Activated T-helper 1 cell treated with Interleukin-2 at 50 U/mL for 16 hours (primary cell): ENCODE results near the gene LEP.
"Not testable (repeated sequence)": the region's sequence is repeated elsewhere in the genome, so short reads cannot be mapped to it uniquely, and the experiment has no call there.

Experiments used
- DNase-seq: peaks from one replicate; pipeline ENCODE4 v3.0.0-alpha.2; 2020; ENCODE audit warnings: low read depth

The LEP gene

DNA sequence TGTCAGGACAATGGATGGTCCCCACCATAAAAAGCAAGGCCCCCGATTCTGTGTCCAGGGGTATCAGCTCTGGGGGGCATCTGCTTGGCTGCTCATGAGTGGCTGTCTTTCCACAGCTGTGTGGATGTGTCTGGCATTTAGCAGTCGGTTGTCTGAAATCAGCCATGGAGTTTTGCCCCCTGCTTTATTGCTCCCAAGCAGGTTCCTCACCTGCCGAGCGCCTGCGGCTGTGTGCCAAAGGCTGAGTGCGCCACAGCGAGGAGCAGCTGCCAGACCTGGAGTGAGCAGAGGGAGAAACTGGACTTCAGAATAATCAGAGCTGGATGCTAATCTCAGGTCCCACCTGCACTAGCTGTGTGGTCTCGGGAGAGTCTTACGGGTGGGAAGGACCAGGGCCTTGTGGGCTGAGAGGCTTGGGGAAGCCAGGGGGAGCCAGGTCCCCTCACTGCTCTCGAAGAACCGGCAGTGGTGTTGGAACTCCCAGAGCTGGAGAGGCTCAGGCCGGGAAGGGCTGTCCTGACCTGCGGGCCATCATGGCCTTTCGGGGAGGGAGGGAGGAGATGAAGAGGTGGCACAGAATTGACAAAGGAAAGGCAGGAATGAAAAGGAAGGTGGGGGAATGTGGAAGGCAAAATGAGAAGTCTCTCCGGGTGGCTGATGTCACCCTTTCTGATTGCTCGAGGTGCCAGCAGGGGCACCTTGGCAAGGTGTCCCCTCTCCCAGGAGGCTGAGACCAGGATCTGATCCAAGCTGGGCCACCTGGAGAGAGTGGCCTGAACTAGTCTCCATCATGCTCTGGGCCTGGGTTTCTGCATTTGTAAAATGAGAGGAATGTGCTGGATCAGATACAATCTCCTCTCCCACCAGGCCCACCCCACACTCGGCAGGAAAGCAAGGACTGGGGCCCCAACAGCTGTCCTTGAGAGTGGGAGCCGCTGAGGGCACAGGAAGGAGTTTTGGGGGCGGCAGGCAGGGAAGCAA, 30.2 kb upstream of the LEP start:
- no peak for DNase-seq

DNA sequence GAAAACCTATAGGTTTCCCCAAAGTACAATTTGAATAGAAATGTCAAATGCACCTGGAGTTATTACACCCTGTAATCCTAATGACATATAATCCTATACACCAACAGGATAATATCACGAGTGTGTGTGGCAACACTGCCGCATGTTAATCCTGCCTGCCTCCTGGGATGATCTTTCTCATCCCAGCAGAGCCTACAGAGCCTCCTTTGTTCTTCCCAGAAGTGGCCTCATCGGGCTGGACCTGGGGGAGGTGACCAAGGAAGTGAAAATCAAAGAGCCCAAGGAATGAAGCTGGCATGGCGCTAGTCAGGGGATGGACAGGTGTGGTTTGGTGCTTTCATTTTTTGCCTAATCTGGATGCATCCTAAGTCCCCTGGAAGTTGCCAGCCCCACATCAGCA, 29.5 kb upstream of the LEP start:
- DNase-seq: no peak

DNA sequence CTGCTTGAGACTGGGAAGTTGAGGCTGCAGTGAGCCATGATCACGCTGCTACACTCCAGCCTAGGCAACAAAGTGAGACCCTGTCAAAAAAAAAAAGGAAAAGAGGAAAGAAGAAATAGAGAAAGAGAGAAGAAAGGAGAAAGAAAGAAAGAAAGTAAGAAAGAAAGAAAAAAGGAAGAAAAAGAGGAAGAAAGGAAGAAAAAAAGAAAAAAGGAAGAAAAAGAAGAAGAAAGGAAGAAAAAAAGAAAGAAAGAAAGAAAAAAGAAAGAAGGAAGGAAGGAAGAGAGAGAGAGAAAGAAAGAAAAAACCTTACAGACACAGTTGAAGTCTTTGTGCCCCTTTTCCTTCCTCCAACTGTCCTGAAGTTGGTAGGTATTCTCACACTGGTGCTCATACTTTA, 26.6 kb upstream of the LEP start:
- DNase-seq: no peak

DNA sequence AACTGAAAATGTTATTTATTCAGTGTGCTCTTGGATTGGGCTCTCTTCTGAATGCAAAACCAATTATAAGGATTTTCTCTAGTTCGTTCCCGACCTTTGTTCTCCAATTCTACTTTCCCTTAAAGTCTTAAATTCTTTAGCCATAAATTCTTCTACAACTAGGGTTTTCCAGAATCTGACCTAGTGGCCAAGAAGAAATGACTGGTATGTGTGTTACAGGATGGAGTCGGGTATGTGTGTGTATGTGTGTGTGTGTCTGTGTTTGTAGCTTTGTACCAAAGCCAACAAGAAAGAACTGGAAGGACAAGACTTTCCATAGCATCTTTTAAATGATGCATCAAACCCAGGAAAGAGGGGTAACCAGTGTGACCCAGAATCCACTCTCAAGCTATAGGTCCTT, 25.8 kb upstream of the LEP start:
- DNase-seq: no peak

DNA sequence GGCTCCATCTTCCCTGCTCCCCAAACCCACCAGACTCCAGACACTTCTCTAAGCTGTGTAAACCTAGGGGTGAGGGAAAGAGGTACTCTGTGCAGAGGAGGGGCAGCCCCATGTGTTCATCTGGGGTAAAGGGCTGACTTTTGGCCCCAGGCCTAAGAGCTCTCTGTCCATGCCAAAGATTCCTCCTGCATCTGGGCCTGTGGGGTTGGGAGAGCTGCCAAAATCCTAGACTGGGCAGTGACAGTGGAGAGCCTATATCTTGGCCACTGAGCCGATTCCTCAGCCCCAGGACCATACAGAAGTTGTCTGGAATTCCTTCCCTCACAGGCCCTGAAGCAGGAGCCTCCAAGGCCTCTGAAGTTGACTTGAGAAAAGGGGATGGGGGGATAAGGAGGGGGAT, 25.3 kb upstream of the LEP start:
- no peak for DNase-seq

DNA sequence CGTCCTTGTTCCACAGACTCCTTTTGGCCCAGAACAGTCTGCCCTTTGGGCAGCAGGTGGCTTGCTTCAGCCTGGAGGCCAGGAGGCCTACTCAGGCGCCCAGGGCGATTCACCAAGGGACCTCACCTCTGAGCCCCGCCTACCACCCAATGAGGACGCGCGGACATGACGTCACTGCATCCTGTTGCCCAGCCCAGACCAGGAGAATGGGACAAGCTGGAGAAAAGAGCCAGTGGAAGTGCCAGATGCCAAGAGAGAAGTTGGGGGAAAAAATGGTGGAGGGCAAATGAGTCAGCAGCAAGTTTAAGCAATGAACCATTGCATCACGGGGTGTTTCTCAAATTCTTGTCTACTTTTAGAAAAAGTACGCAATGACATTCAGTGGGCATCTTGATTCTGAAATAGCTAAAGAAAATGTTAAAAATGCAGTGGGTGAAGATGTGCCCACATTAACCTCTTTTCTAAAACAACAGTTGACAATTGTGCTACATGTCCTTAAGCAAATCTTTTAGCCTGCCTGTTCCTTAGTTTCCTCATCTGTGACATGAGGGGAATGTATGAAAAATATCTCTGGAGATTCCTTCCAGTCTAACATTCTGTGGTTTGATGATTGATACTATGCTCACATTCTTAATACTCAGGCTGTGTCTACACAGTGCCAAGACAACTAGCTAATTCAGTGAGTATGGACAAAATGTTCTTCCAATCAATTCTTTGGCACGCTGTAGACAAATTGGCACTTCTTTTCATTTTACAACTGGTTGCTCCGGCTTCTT, 23.9 kb upstream of the LEP start:
- no peak for DNase-seq

DNA sequence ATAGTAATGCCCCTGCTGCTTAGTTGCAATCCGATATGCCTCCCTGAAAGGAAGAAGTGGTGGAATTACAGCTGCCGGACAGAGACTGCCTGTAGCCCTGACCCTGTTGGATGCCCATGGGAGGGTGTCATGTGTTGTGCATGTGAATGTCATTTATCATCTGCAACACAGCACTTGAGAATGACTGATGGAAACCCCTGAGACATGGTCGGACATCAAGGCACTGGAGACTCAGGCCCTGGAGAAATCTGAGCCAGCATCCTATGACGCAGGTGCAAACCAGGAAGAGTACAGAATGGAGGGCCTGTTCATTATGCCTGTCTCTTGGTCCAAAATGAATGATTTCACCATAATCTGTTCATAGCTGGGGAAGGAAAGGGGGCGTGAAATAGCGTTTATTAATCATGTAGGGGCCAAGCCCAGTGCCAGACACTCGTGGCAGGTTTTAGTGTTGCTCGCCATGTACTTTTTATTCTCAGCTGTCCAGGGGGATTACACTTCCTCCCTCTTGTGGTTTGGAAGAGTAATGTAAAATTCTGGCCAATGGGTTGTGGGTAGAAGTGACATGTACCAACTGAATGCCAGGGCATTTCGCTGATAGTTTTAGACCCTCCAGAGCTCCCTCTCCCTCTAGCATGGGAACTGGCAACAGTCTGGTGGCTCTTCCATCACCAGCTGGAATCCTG, 23.0 kb upstream of the LEP start:
- no peak for DNase-seq

DNA sequence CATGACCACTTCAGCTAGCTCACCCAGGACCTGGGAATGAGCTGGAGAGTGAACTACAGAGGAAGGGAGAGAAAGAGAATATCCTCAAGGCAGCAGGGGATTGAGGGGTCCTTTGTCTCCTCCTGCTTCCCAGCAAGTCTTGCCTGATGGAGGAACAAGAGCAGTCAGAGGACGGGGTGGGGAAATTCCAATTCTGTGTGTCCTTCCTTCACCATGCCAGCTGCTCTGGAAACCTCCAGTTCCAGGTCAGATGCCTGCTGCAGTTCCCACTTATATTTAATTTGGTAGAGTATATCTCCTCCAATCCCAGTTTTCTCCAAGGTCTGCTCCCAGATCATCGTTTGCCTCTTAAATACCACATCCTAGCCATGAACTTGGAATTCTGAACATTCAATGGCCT, 21.4 kb upstream of the LEP start:
- DNase-seq: no peak

DNA sequence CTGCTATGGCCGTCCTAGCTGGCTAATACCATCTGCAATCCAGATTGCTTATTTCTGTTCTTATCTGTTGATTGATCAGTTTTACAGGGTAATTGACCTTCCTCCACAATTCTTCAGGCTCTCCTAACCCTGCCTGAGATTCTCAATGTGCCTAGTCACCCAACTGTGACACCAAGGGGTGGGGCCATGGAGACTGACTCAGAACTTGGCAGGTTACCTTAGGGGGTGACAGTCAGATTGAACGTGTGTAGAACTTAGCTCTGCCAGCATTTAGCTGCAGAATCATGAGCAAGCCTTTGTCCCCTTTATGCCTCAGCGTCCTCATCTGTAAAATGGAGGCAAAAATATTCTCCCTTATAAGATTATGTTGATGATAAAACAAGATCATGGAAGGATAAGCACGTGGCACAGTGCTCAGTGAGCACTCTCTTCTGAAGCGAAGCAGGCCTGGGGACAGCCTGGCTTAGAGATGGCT, 19.1 kb upstream of the LEP start:
- no peak for DNase-seq

DNA sequence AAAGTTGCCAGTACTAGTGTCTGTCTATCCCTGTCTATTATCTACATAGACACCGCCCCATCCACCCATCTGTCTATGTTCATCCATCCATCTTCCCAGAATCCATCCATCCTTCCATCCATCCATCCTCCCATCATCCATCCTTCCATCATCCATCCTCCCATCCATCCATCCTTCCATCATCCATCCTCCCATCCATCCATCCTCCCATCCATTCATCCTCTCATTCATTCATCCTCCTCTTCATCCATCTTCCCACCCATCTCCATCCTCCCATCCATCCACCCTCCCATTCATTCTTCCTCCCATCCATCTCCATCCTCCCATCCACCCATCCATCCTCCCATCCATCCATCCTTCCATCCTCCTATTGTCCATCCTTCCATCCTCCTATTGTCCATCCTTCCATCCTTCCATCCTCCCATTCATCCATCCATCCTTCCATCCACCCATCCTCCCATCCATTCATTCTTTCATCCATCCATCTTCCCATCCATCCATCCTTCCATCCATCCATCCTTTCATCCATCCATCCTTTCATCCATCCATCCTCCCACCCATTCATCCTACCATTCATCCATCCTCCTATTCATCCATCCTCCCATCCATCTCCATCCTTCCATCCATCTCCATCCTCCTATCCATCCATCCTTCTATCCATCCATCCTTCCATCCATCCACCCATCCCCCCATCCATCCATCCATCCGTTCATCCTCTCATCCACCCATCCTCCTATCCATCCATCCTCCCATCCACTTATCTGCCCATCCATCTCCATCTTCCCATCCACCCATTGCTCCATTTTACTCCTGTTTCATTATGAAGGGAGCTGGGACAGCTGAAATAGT, 14.7 kb upstream of the LEP start:
- DNase-seq: no peak

DNA sequence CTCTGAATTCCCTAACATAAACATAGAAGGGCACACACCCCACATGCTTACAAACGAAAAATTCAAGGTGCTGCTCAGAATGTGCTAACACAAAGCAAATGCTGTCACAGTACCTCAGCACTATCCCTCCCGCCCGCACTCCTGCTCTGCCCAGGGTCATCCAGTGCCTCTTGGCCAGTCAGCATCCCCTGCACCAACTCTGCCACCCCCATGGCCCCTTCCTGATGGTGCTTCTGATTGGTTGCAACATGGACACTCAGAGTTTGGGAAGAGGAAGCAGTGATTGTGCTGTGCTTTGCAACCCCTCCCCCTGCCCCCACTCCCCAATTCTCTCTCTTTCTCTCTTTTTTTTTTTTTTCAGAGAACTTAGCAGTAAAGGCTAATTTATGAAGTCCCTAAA, 13.8 kb upstream of the LEP start:
- DNase-seq: no peak

DNA sequence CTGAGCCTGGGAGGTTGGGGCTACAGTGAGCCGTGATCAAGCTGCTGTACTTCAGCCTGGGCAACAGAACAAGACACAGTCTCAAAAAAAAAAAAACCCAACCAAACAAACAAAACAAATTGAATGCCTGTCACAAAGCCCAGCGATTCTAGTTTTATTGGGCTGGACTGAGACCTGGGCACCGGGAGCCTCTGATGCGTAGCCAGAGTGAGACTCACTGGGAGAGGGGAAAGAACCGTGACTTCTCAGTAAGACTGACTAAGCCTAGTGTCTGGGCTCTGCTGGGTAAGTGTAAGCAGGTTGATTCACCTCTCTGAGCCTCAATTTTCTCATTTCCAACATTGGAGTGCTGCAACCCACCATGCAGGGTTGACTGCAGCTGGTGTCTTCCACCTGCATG, 10.1 kb upstream of the LEP start:
- no peak for DNase-seq

DNA sequence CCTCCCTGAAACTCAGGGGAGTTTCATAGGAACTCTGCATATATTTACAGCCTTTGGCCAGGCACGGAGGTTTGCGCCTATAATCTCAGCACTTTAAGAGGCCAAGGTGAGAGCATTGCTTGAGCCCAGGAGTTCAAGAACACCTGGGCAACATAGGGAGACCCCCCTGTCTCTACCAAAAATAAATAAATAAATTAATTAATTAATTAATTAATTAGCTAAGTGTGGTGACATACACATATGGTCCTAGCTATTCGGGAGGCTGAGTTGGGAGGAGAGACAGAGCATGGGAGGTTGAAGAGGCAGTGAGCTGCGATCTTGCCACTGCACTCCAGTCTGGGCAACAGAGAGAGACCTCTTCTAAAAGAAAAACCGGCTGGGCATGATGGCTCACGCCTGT, 9.4 kb upstream of the LEP start:
- DNase-seq: no peak

DNA sequence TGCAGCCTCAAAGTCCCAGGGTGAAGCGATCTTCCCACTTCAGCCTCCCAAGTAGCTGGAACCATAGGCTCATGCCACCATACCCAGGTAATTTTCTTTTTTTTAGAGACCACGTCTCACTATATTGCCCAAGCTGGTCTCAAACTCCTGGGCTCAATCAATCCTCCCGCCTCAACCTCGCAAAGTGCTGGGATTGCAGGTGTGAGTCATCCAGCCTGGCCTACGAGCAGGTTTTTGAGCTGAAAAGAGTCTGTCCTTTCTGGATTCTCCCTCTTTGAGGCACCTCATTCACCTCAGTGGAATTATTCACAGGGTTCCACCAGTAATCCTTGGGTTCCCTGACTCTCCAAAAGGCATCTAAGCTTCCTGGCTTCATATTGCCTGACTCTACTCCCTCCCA, 7.6 kb upstream of the LEP start:
- DNase-seq: no peak

DNA sequence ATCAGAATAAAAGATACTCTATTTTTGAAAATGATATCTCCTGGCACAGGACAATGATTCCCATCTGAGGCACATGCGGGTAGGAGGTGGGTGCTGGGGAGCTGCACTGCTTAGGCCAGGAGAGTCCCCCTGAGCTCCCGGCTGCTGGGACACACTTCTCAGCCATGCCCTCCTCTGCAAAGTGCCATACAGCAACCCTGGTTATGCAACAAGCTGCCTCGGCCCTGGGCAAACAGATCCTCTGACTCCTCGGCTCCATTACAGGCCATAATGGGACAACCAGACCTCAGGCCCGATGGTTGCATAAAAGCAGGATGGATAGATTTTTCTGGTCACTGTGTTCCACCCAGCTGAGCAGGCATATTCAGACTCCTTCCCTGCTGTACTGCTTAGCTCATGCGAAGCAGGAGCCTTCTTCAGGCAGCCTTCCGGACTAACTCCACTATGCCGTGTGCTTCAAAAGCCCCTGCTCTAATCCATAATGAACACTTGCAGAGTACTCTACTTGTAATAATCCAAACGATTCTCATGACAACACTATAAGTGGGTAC, 6.5 kb upstream of the LEP start:
- no peak for DNase-seq

DNA sequence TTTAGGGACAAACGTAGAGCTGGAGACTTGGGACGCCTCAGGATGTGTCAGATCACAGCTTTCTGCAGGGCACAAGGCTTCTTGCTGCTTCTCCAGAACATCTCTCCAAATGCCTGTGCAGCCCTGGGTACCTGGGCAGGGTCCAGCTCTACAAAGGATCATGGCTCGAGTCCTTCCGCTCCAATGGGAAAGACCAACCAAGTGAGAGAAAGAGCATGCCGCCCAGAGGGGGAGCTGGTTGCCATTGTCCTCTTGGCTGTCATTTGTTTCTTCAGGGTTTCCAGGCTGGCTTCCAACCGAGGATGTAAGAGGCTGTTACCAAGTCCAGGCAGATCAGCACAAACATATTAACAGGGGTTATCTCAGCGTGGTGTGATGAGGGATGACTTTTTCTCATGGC, 5.6 kb upstream of the LEP start:
- no peak for DNase-seq

DNA sequence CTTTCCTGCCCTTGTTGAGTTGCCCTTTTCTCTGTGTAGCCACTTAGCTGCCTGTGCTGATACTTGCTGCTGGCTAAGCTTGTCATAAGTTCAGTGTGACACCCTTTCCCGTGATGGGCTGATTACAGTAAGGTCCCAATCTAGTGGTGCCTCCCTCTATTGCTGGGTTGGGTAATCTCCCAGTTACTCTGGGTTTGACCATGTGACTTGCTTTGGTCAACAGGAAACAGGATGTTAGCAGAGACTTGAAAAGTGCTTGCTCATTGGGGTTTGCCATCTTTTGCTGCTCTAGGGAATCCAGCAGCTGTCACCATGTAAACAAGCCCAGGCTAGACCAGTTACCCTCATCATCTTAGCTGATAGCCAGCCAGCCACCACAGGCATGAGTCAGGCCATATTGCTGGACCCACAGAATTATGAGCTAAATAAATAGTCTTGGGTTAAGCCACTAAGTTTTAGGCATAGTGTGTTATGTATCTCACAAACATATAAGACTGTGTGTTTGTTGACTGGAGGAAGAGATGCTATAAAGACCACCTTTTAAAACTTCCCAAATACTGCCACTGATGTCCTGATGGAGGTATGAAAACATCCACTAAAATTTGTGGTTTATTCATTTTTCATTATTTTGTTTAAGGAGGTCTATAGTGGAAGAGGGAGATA, 4.0 kb upstream of the LEP start:
- no peak for DNase-seq

DNA sequence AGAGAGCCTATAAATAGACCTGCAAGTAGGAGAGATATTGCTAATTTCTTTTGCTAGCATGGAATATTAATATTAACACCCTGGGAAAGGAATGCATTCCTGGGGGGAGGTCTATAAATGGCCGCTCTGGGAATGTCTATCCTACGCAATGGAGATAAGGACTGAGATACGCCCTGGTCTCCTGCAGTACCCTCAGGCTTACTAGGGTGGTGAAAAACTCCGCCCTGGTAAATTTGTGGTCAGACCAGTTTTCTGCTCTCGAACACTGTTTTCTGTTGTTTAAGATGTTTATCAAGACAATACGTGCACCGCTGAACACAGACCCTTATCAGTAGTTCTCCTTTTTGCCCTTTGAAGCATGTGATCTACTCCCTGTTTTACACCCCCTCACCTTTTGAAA, 1.9 kb upstream of the LEP start:
- not testable (repeated sequence) for DNase-seq

DNA sequence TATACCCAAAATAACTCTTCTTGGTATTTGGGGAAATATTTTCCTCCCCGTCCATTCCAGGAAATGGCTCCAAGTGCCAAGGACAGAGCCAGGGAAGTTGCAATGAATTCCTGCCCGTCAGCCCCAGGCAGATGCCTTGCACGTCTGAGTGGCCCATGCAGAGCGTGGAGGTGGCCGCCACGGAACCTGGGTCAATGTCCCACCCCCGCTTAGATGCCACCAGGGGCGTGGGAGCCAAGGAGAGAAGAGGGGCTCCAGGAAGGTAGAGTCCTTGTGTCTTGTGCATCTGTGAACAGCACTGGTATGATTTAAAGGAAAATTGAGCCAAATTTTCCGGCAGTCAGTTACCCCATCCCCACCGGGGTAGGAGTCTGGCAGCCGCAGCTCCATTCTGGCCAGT, 1.6 kb downstream of the LEP start:
- DNase-seq: no peak

DNA sequence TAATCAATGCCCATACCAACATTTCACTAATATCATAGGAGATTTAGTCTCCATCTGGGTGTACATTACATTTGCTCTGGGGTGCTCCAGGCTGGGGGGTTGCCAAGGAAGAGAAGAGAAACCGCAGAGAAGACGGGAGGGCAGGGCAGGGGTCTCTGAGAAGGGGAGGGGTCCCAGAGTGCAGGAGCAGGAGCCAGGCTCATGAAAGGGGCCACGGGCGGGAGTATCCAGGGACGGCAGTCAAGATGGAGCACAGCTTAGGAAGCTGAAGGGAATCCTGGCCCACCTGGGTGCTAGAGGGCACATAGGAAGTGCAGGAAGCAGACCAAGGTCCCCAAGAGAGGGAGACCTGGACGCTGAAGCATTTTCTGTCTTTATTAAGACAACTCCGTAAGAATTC, 2.2 kb downstream of the LEP start:
- DNase-seq: no peak

DNA sequence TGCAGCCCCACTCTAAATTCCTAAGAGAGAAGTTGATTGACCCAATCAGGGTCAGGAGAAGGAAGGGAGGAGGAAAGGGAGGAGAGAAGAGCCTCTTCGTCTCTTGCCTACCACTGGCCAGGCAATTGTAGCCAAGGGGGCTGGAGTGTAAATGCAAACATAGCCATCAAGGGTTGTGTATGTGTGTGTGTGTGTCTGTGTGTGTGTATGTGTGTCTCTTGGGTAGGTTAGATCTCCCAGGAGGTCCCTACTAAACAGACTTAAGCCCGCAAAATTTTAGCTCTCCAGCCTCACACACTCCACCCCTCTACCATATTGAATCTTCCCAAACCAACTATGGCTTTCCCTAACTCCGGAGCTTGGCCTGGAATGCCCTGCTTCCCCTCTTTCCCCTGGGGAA, 3.8 kb downstream of the LEP start:
- DNase-seq: no peak
